ENCODE measurements around the gene UGT1A5.

UGT1A5 gene

DNA sequence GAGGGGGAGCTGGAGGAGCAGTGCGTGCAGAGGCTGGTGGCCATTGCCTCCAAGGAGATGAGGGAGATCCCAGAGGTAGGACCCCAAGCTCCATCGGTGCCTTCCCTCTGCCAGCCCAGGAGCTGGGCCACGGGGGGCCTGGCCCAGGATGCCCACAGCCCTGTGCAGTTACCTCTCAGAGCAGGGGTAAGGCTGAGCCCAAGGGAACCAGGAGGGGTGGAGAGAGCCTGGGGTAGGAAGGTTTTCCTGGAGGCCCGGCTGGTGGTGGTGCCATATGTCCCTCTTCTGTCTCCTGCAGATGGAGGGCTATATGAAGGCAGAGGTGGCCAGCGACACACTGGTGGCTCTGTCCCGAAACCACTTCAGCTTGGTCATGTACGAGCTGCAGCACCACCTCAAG lies 76.8 kb downstream of the UGT1A5 start:
- no peak for DNase-seq

DNA sequence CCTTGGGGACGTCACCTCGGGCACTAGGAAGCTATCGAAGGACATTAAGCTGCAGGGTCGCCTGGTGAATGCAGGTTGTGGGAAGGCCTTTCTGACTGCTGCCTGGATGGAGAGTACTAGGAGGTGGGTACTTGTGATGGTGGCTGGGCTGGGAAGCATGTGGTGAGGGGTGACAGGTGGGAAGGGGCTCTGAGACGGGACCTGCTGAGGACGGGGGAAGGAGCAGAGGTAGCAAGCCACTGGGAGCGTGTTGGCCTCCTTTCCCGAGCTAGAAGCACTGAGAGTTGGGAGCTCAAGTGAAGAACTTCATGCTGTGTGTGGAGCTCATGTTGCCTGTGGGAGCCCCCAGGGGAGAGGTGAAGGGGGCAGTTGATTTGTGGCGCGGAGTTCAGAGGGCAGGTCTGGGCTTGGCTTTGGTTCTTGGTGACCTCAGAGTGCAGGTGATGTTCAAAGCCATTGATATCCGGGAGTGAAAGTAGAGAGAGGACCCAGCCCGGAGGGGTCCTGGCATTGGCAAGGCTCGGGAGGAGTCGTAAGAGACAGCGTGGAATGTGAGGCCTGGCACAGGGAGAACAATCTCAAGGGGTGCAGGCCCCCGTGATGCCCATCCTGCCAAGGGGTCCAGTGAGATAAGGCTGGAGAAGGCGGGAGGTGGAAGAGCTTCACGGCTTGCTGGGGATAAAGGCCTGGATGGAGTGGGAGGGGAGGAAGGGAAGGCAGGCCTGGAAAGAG lies 78.6 kb downstream of the UGT1A5 start:
- DNase-seq = no peak

DNA sequence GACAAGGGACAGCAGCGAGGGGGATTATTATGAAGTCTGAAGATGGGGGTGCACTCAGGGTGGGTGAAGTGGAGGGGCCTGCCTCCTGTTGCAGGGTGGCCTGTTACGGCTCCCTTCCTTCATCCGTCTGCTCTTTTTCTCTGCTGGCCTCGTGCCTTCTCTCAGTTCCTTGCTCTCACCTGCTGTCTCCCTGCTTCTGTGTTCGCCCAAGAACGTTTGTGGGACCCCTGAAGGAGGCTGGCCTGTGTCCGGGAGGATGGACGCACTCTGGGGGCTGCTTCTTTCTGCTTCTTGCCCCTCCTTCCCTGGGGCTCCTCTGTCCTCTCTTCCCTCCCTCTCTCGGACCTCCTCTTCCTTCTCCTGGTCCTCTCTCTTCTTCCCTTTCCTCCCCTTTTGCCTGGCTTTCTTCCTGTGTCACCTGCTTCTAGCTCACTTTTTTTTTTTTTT lies 79.2 kb downstream of the UGT1A5 start:
- DNase-seq = no peak

DNA sequence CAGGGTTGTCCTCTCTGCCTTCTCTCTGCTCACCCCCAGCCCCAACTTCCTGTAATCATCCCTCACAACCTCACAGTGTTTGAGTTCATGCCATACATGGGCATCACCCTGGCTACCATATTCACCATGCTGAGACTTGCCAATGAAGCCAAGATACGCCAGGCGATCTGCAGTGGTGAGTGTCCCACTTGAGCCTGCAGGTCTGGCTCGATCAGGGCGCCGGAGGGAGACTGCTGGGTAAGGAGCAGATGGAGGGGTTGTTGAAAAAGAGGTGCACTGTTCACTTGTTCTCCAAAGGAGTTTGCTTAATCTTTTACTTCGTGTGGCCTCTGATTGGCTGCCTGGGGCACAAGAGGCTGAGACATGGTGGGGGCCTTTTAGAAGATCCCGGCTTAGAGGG lies 80.0 kb downstream of the UGT1A5 start:
- no peak for DNase-seq

- no peak for DNase-seq
Measured at GRCh38 chr2:233793465-233794127, 80.9 kb downstream of the UGT1A5 start.

- DNase-seq = no peak
Measured at GRCh38 chr2:233794128-233794658, 81.5 kb downstream of the UGT1A5 start.

DNA sequence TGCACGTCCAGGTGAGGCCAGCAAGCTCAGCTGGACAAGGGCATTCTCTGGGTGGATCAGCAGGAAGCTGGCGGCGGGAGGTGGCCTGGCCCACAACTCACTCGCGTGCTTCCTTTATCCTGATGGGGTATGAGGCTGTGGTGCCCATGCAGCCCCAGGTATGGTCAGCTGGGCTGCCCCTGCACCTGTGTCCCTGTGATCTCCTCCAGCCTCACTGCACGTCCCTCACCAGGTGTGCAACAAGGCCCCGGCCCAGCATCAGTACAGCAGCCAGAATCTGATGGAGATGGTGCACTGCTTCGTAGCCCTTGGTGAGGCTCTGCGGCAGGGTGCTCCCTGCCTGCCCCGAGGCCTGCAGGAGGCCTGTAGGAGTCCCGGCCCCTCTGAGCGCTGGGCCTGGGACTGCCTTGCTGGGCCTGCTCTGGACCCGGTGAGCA lies 83.0 kb downstream of the UGT1A5 start:
- DNase-seq = no peak

- no peak for DNase-seq
Measured at GRCh38 chr2:233796254-233796653, 83.5 kb downstream of the UGT1A5 start.

DNA sequence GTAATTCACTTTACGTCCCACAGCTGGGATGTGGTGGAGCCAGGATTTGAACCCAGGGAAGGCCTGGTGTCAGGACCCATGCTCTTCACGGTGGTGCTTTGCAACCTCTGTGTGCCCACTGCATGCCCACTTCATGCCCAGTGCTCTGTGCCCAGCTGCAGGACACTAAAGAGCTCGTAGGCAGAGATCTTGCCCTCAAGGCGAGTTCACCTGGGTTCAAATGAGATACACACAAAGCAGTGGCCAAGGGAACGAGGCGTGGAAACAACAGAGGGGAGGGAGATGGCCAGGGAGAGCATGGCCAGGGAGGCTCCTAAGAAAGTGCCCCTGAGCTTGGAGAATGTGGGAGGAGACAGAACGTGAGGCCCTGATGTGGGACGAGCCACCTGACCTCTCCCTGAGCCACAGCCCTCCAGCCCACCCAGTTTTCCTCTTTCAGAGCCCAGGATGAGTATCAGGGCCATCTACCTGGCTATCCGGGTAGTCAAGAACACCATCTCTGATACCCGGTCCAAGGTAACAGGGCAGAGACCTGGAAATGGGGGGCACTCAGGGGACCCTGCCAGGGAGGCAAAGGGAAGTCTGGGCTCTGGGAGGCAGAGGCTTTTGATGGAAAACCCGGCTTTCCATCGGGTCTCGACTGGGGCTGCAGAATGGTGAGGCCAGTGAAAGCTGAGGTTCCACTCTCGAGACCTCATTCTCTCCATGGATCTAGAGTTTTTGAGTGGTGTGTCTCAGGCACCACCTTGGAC lies 85.8 kb downstream of the UGT1A5 start:
- no peak for DNase-seq

- DNase-seq = no peak
Measured at GRCh38 chr2:233799087-233799665, 86.5 kb downstream of the UGT1A5 start.

DNA sequence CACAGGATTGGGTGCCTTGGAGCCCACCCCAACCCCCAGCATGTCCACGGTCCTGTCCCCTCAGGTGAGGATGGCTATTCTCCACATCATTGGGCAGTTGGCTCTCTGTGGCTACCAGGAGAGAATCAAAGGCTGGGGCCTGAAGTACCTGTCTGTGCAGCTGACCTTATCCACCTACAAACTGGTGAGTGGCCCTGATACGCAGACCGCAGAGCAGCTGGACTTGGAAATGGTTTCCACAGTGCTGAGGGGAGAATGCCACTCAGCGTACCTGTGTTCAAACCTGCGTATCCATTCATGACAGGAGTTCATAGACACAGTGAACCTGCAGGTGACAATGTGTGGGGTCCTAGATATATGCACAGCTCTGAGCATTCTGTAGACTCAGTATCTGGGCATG lies 87.0 kb downstream of the UGT1A5 start:
- DNase-seq = no peak

DNA sequence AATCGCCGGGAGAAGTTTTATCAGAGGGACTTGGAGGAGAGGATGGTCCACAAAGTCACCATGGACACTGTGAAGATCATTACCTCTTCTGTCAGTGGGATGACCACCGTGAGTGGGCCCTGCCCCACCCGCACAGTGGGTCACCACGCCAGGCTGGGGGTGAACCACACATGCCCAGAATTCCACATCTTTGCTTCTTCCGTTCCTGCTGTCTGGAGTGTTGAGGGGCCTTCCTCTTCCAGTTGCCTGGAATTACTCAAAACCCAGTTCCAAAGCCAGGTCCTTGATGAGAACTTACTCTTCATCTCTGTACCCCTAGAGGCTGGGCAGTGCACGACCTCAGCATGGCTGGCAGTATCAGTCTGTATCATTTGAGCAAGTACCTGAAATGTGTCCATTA lies 87.5 kb downstream of the UGT1A5 start:
- no peak for DNase-seq

GRCh38 chr2:233801357-233802131 lies 88.8 kb downstream of the UGT1A5 start:
- DNase-seq = no peak

- DNase-seq = no peak
Measured at GRCh38 chr2:233802132-233802815, 89.6 kb downstream of the UGT1A5 start.

DNA sequence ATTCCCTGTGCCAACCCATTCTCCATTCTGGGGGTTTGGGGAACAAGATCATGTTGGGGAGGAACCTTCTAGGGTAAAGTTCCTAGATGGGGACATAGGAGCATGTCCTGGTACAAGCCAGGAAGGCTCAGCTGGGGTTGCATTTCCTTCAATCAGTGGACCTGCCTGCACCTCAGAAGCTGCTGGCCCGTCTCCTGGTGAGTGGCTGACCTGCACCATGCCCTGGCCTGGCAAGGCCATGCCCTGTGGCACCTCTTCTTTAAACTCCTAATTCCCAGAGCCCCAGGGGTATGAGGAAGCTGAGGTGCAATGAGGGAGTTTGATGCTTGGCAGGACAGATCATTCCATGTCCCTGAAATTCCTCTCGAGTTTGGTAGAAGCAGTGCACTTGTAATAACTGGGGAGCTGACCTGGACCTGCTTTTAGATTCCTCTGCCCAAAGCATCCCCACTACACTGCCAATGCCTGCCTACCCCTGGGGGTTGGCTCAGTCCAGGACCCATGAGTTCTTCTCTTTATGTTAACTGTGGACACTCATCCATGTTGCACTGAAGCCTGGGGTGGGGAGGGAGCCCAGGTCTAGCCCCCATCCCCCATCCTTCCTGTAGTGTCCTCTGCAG lies 90.7 kb downstream of the UGT1A5 start:
- no peak for DNase-seq

DNA sequence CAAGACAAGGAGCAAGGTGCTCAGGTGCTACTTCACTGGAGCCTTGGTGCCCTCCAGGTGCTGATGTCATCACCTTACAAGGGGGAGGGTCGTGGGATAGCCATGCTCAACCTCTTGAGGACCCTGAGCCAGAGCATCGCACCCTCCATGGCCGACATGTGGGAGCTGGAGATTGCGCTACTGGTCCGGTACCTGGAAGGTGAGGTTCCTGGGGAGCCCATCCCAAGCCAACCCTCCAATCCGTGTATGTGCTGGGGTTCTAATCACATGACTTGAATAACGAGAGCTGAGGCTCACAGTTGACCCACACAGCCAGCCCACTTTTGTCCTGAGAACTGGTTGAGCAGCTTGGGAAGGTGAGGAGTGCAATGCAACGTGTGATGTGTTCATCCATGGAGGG lies 91.3 kb downstream of the UGT1A5 start:
- DNase-seq = no peak

- no peak for DNase-seq
Measured at GRCh38 chr2:233807215-233807865, 94.6 kb downstream of the UGT1A5 start.

DNA sequence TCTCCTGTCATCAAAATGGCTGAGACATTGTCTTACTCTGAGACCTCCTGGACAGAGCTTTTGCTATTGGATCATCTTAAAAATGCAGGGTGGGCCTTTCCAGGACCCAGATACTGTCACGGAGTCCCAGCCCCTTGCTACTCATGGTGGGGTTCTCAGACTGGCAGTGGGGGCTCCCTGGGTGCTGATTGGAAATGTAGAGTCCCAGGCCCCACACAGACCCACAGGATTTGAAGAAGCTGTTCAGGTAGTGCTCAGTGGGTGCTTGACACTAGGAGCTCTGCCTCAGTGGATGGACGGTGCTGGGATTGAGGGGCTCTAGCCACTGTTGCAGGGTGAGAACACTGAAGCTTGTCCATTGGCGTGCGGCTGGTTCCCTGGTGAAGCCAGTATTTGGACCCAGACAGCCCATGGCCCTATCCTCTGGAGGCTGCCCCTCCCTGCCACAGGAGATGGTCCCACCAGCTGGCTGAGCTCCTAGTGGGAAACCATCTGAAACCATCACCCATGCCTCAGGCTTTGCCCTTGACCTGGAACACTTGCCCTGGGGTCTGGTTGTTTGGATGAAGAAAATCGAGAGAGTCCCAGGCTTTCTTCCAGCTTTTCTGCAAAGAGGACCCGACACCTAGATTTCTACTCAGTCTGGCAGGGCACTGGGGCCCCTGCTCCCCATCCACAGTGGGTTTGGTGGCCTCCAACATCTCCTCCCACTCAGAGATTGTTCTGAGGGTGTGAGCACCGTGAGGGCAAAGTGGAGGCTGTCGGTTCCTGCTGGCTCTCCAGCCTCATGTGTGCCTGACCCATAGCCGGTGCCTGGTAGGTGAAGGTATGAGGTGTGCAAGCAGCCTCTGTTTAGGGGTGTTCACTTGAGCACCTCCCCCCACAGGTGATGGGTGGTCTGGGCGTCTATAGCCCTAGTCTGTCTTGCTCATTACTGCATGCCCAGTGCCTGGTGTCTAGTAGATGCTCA lies 95.5 kb downstream of the UGT1A5 start:
- no peak for DNase-seq

DNA sequence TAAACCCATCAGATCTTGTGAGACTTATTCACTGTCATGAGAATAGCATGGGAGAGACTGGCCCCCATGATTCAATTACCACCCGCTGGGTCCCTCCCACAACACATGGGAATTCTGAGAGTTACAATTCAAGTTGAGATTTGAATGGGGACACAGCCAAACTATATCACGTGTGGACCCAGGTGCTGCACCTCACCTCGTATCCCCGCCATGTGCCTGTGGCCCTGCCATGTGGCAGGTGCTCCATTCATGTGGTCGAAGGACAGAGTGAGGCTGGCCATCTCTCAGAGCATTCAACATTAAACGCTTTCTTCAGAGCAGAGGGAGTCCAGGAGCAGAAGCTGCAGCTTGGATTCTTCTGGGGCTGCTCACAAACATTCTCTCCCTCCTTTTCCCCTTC lies 97.7 kb downstream of the UGT1A5 start:
- DNase-seq = no peak

GRCh38 chr2:233811087-233811486 lies 98.4 kb downstream of the UGT1A5 start:
- no peak for DNase-seq

All from activated CD4-positive, alpha-beta T cell treated with anti-CD3 and anti-CD28 coated beads, Interleukin-2, amount 50 U/mL, for 1 hour (primary cell).